SK-N-SH (cell line): Measurements from ENCODE around the gene INTS11. TPM values are rescaled to one million over a fixed set of nuclear protein-coding genes. Genes with fewer than 3 reads are reported as not detected.

Source experiments
- CTCF ChIA-PET: fragments of 300-600, 350-600 bp; formaldehyde crosslinking; extraction: SDS; loops from one replicate; lab custom pipeline; 2021; lab: Yijun Ruan, JAX
- POLR2A ChIA-PET: fragments of 350-600 bp; sonication (Branson Sonifier 250); formaldehyde crosslinking; extraction: SDS; loops from one replicate; lab custom pipeline; 2020; ENCODE audit warnings: antibody characterized with exemption, inconsistent platforms; lab: Yijun Ruan, JAX
- DNase-seq: peaks from one replicate; pipeline ENCODE4 v3.0.0; 2012
- H2AFZ ChIP-seq: fragments of 200-600 bp; sonication (generic); 2 replicates; pipeline ENCODE4 v1.8.1; 2016; ENCODE audit warnings: antibody characterized with exemption, mild to moderate bottlenecking, low read depth
- H3F3A ChIP-seq: fragments of 200-600 bp; sonication (generic); replicated peaks from 2 replicates; pipeline ENCODE3; 2016; ENCODE audit warnings: antibody characterized with exemption, mild to moderate bottlenecking; ENCODE audit not compliant: insufficient read depth
- H3K27ac ChIP-seq, 2 experiments: fragments of 200-500 bp in 1 of 2; fragments of 200-600 bp in 1 of 2; sonication (Bioruptor generic) in 1 of 2; sonication (generic), shearing (Covaris generic) in 1 of 2; 2 replicates each; pipeline versions ENCODE4 v1.5.1 to v1.6.1; 2014 to 2016; ENCODE audit warnings: low read depth in 2 of 2, inconsistent platforms in 1 of 2, low read length in 1 of 2, mild to moderate bottlenecking in 1 of 2, mixed read lengths in 1 of 2
- H3K27me3 ChIP-seq: fragments of 200-600 bp; sonication (generic), shearing (Covaris generic); 2 replicates; pipeline ENCODE4 v1.6.1; 2016; ENCODE audit warnings: mixed run types; ENCODE audit not compliant: insufficient read depth
- H3K36me3 ChIP-seq, 2 experiments: fragments of 200-500 bp in 1 of 2; fragments of 200-600 bp in 1 of 2; sonication (Bioruptor generic) in 1 of 2; sonication (generic) in 1 of 2; replicated peaks in 1 of 2; 2 replicates each; pipeline versions ENCODE3 to v1.5.1; 2014 to 2016; ENCODE audit warnings: low read length in 1 of 2, mild to moderate bottlenecking in 1 of 2; ENCODE audit not compliant: insufficient read depth in 2 of 2, control insufficient read depth in 1 of 2
- H3K4me1 ChIP-seq, 2 experiments: fragments of 200-500 bp in 1 of 2; fragments of 200-600 bp in 1 of 2; sonication (Bioruptor generic) in 1 of 2; sonication (generic), shearing (Covaris generic) in 1 of 2; 2 replicates each; pipeline versions ENCODE4 v1.5.1 to v1.6.1; 2014 to 2016; ENCODE audit warnings: low read depth in 1 of 2, low read length in 1 of 2, mixed run types in 1 of 2; ENCODE audit not compliant: insufficient read depth in 2 of 2, control insufficient read depth in 1 of 2
- H3K4me2 ChIP-seq: fragments of 200-600 bp; sonication (generic), shearing (Covaris generic); 2 replicates; pipeline ENCODE4 v1.6.1; 2017; ENCODE audit warnings: mixed run types
- H3K4me3 ChIP-seq, 2 experiments: fragments of 200-500 bp in 1 of 2; fragments of 200-600 bp in 1 of 2; sonication (Bioruptor generic) in 1 of 2; sonication (generic), shearing (Covaris generic) in 1 of 2; 2 replicates each; pipeline versions ENCODE4 v1.5.1 to v1.8.1; 2014 to 2016; ENCODE audit warnings: low read depth in 2 of 2, inconsistent platforms in 1 of 2, low read length in 1 of 2, mild to moderate bottlenecking in 1 of 2, mixed read lengths in 1 of 2, moderate library complexity in 1 of 2
- H3K79me2 ChIP-seq: fragments of 200-600 bp; sonication (generic); 2 replicates; pipeline ENCODE4 v1.8.1; 2017; ENCODE audit warnings: mild to moderate bottlenecking; ENCODE audit not compliant: insufficient read depth
- H3K9ac ChIP-seq: fragments of 200-600 bp; sonication (generic); 2 replicates; pipeline ENCODE4 v1.6.1; 2017; ENCODE audit warnings: mixed run types
- H3K9me2 ChIP-seq: fragments of 200-600 bp; sonication (generic); 2 replicates; pipeline ENCODE4 v1.6.1; 2017; ENCODE audit warnings: mixed run types
- H3K9me3 ChIP-seq: fragments of 200-600 bp; sonication (generic); 2 replicates; pipeline ENCODE4 v1.6.1; 2017; ENCODE audit warnings: mixed run types, mild to moderate bottlenecking, moderate library complexity
- H4K20me1 ChIP-seq: fragments of 200-600 bp; sonication (generic); 2 replicates; pipeline ENCODE4 v1.6.1; 2017; ENCODE audit warnings: mild to moderate bottlenecking, mixed run types; ENCODE audit not compliant: insufficient read depth
- CHD2 ChIP-seq: fragments of 150-350 bp; IDR thresholded peaks from 2 replicates; pipeline ENCODE4 v1.6.1; 2018; ENCODE audit warnings: low read length; ENCODE audit not compliant: partially characterized antibody
- CTCF ChIP-seq: fragments of 200-600 bp; sonication (generic); IDR thresholded peaks from 2 replicates; pipeline ENCODE4 v1.6.1; 2017; ENCODE audit warnings: antibody characterized with exemption, mild to moderate bottlenecking, moderate library complexity
- EP300 ChIP-seq, 2 experiments: IDR thresholded peaks; 2 replicates each; pipeline versions ENCODE4 v1.4.0 to v1.6.1; 2012; ENCODE audit warnings: borderline replicate concordance in 1 of 2, low read depth in 1 of 2, low read length in 1 of 2
- FOSL2 ChIP-seq: IDR thresholded peaks from 2 replicates; pipeline ENCODE4 v1.4.0; 2012; ENCODE audit warnings: low read depth, mild to moderate bottlenecking, moderate library complexity, borderline replicate concordance
- FOXM1 ChIP-seq: IDR thresholded peaks from 2 replicates; pipeline ENCODE4 v1.4.0; 2012; ENCODE audit warnings: low read depth, mild to moderate bottlenecking
- GABPA ChIP-seq: IDR thresholded peaks from 2 replicates; pipeline ENCODE4 v1.4.0; 2012; ENCODE audit warnings: low read depth, mild to moderate bottlenecking
- MAX ChIP-seq: IDR thresholded peaks from 2 replicates; pipeline ENCODE4 v1.4.0; 2012; ENCODE audit warnings: low read depth
- MEF2A ChIP-seq: IDR thresholded peaks from 2 replicates; pipeline ENCODE4 v1.4.0; 2012; ENCODE audit warnings: low read depth, borderline replicate concordance
- MXI1 ChIP-seq: IDR thresholded peaks from 2 replicates; pipeline ENCODE4 v1.6.1; 2012; ENCODE audit warnings: mild to moderate bottlenecking, low read depth, low read length, improper control_type of control experiment
- POLR2AphosphoS5 ChIP-seq: IDR thresholded peaks from 2 replicates; pipeline ENCODE4 v1.6.1; 2012; ENCODE audit warnings: low read depth, low read length
- RAD21 ChIP-seq: IDR thresholded peaks from 2 replicates; pipeline ENCODE4 v1.6.1; 2012; ENCODE audit warnings: mild to moderate bottlenecking, low read length
- RFX5 ChIP-seq: IDR thresholded peaks from 2 replicates; pipeline ENCODE4 v1.6.1; 2012; ENCODE audit warnings: mild to moderate bottlenecking, improper control_type of control experiment, low read length
- RXRA ChIP-seq: IDR thresholded peaks from 2 replicates; pipeline ENCODE4 v1.4.0; 2012; ENCODE audit warnings: low read depth, mild to moderate bottlenecking, borderline replicate concordance
- TCF12 ChIP-seq: IDR thresholded peaks from 2 replicates; pipeline ENCODE4 v1.4.0; 2012
- YY1 ChIP-seq: IDR thresholded peaks from 2 replicates; pipeline ENCODE4 v1.4.0; 2012; ENCODE audit warnings: low read depth, mild to moderate bottlenecking
- WGBS: methylation state at CpG from one replicate; pipeline ENCODE4 v1.1.6; 2017; ENCODE audit warnings: low lambda C conversion rate; 5-methylcytosine and 5-hydroxymethylcytosine counted together
- polyA plus RNA-seq, 3 experiments: library from polyadenylated mRNA; depleted of rRNA; stranded (reverse); fragments of >200 nt; gene quantifications; 2 replicates each; pipeline ENCODE4 v1.2.3, GENCODE V29; 2012
- TF ChIP-seq, protein P1 (sequence below): IDR thresholded peaks from 2 replicates; pipeline ENCODE4 v1.4.0; 2012; ENCODE audit warnings: low read depth, borderline replicate concordance
- TF ChIP-seq, protein P2 (sequence below): IDR thresholded peaks from 2 replicates; pipeline ENCODE4; 2012
- TF ChIP-seq, protein P3 (sequence below): IDR thresholded peaks from 2 replicates; pipeline ENCODE4 v1.4.0; 2012; ENCODE audit warnings: low read depth, borderline replicate concordance

Gene INTS11
- polyA plus RNA-seq, 1 of the 3 experiments (the other 2 are of a cell fraction): 137 TPM

DNA sequence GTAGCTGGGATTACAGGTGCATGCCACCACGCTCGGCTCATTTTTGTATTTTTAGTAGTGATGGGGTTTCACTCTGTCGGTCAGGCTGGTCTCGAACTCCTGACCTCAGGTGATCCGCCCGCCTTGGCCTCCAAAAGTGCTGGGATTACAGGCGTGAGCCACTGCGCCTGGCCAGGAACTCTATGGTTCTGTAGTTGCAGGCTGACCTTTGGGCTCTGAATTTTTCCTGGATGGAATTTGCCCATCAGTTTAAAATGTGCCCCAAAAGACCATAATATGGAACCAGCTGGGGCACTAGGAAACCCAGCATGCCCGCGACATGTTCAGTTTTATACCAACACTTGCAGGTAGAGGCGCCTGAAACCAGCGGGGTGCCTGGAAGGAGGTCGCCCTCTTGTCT, 45.8 kb downstream of the INTS11 start:
- H3K4me2 ChIP-seq: no peak overlapping the region
- no peak overlapping the region for H3K27ac ChIP-seq
- H3K9me2 ChIP-seq: no peaks in the 10 kb centered on the region
- 91% methylated on average over 13 of the region's 13 CpGs for WGBS
- H3K79me2 ChIP-seq: no peaks in the 10 kb centered on the region
- H3K4me1 ChIP-seq: peaks cover 0 to 17% of the 10 kb centered on the region in 2 experiments; a peak in 1 of 4 replicates
- no peaks in the 10 kb centered on the region for H3K9me3 ChIP-seq
- no peaks in the 10 kb centered on the region for H4K20me1 ChIP-seq
- no peaks in the 10 kb centered on the region for H3K27me3 ChIP-seq
- no peak overlapping the region for H2AFZ ChIP-seq
- ChIA-PET POLR2A (no interaction called here), CTCF (no interaction called here)
- TF ChIP-seq GABPA (no peak), POLR2AphosphoS5 (no peak), MXI1 (no peak), FOXM1 (no peak), EP300 (IDR thresholded peaks at IDR 0.05; ENCODE audit: borderline replicate concordance in 1 of 2, low read depth in 1 of 2, low read length in 1 of 2) (no peak), RFX5 (no peak), RAD21 (no peak), YY1 (no peak), RXRA (no peak), MAX (no peak), CTCF (no peak), FOSL2 (no peak), TCF12 (no peak), MEF2A (no peak), CHD2 (no peak)
- TF ChIP-seq, protein P1, sequence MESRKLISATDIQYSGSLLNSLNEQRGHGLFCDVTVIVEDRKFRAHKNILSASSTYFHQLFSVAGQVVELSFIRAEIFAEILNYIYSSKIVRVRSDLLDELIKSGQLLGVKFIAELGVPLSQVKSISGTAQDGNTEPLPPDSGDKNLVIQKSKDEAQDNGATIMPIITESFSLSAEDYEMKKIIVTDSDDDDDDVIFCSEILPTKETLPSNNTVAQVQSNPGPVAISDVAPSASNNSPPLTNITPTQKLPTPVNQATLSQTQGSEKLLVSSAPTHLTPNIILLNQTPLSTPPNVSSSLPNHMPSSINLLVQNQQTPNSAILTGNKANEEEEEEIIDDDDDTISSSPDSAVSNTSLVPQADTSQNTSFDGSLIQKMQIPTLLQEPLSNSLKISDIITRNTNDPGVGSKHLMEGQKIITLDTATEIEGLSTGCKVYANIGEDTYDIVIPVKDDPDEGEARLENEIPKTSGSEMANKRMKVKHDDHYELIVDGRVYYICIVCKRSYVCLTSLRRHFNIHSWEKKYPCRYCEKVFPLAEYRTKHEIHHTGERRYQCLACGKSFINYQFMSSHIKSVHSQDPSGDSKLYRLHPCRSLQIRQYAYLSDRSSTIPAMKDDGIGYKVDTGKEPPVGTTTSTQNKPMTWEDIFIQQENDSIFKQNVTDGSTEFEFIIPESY: no peak
- TF ChIP-seq, protein P2, sequence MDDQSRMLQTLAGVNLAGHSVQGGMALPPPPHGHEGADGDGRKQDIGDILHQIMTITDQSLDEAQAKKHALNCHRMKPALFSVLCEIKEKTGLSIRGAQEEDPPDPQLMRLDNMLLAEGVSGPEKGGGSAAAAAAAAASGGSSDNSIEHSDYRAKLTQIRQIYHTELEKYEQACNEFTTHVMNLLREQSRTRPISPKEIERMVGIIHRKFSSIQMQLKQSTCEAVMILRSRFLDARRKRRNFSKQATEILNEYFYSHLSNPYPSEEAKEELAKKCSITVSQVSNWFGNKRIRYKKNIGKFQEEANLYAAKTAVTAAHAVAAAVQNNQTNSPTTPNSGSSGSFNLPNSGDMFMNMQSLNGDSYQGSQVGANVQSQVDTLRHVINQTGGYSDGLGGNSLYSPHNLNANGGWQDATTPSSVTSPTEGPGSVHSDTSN: no peak
- TF ChIP-seq, protein P3, sequence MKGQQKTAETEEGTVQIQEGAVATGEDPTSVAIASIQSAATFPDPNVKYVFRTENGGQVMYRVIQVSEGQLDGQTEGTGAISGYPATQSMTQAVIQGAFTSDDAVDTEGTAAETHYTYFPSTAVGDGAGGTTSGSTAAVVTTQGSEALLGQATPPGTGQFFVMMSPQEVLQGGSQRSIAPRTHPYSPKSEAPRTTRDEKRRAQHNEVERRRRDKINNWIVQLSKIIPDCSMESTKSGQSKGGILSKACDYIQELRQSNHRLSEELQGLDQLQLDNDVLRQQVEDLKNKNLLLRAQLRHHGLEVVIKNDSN: no peak
- no peaks in the 10 kb centered on the region for H3K36me3 ChIP-seq
- H3K4me3 ChIP-seq: no peak overlapping the region
- no peak for DNase-seq
- no peaks in the 10 kb centered on the region for H3F3A ChIP-seq
- H3K9ac ChIP-seq: no peak overlapping the region
